HL-60 (cell line): Measurements from ENCODE around the gene STIM2.

Experiments
- DNase-seq, 2 experiments: peaks; one replicate each; pipeline ENCODE4 v3.0.0-alpha.2; 2010 to 2020; ENCODE audit warnings: low read depth in 1 of 2, low spot score in 1 of 2
- H3K27ac ChIP-seq: fragments of 250-450 bp; sonication (Bioruptor Pico); replicated peaks from 2 replicates; pipeline ENCODE4 v1.5.1; 2020; ENCODE audit warnings: mild to moderate bottlenecking, moderate library complexity
- H3K27me3 ChIP-seq: fragments of 250-450 bp; sonication (Bioruptor Pico); 2 replicates; pipeline ENCODE4 v1.5.1; 2021; ENCODE audit warnings: mild to moderate bottlenecking, moderate library complexity; ENCODE audit not compliant: insufficient read depth, poor library complexity, severe bottlenecking
- H3K4me3 ChIP-seq: replicated peaks from 2 replicates; pipeline ENCODE4 v1.5.1; 2011; ENCODE audit warnings: mild to moderate bottlenecking, control low read depth, low read length; ENCODE audit not compliant: insufficient read depth
- CTCF ChIP-seq: IDR thresholded peaks from one replicate; pipeline ENCODE4 v1.5.1; 2011; ENCODE audit warnings: low read length, control low read depth, inconsistent platforms; ENCODE audit not compliant: insufficient read depth
- GABPA ChIP-seq: IDR thresholded peaks from 2 replicates; pipeline ENCODE4 v1.6.1; 2012; ENCODE audit warnings: low read depth
- POLR2AphosphoS5 ChIP-seq: IDR thresholded peaks from 2 replicates; pipeline ENCODE4 v1.6.1; 2012; ENCODE audit warnings: low read depth
- REST ChIP-seq: IDR thresholded peaks from 2 replicates; pipeline ENCODE4 v1.6.1; 2012; ENCODE audit warnings: low read depth; ENCODE audit not compliant: insufficient replicate concordance
- SPI1 ChIP-seq: IDR thresholded peaks from 2 replicates; pipeline ENCODE4 v1.6.1; 2012; ENCODE audit warnings: low read depth, mild to moderate bottlenecking, borderline replicate concordance

The STIM2 gene

GRCh38 chr4:26896636-26897035 lies 36.0 kb downstream of the STIM2 start:
- DNase-seq = no peak
- H3K27ac ChIP-seq = no peak overlapping the region
- no peak for TF ChIP-seq REST
- H3K4me3 ChIP-seq = no peak overlapping the region
- H3K27me3 ChIP-seq = no peaks in the 10 kb centered on the region

- Histone ChIP-seq H3K27ac (no peak overlapping the region), H3K27me3 (no peaks in the 10 kb centered on the region), H3K4me3 (no peak overlapping the region)
- no peak for DNase-seq
- no peak for TF ChIP-seq POLR2AphosphoS5
- no peak for TF ChIP-seq SPI1
- no peak for TF ChIP-seq GABPA
- TF ChIP-seq CTCF = no peak
Observed at GRCh38 chr4:26899991-26900390, 39.4 kb downstream of the STIM2 start.

GRCh38 chr4:26900765-26901164 lies 40.1 kb downstream of the STIM2 start:
- DNase-seq = no peak
- H3K27me3 ChIP-seq = no peaks in the 10 kb centered on the region
- no peak overlapping the region for H3K4me3 ChIP-seq
- TF ChIP-seq REST (no peak), POLR2AphosphoS5 (no peak), CTCF (no peak)
- no peak overlapping the region for H3K27ac ChIP-seq

GRCh38 chr4:26905172-26905571 lies 44.5 kb downstream of the STIM2 start:
- Histone ChIP-seq H3K27ac (no peak overlapping the region), H3K27me3 (no peaks in the 10 kb centered on the region), H3K4me3 (no peak overlapping the region)
- DNase-seq = no peak
- TF ChIP-seq REST (no peak), SPI1 (no peak)
